Choroid plexus epithelial cell (primary cell): ENCODE data around the gene PLCB1.
A peak's percentile ranks its signal among the peaks of the same experiment; 100 is the strongest.
"Not testable (repeated sequence)": the region's sequence is repeated elsewhere in the genome, so short reads cannot be mapped to it uniquely, and the experiment has no call there.

Source experiments
- DNase-seq: peaks from one replicate; pipeline ENCODE4 v3.0.0-alpha.2; 2010; ENCODE audit warnings: low read depth
- H3K4me3 ChIP-seq: 2 replicates; pipeline ENCODE4 v1.5.1; 2011; ENCODE audit warnings: low read depth, mild to moderate bottlenecking, control low read depth, low read length, moderate library complexity
- CTCF ChIP-seq: conservative IDR thresholded peaks from 2 replicates; pipeline ENCODE4 v1.5.1; 2011; ENCODE audit warnings: low read depth, mild to moderate bottlenecking, control low read depth, inconsistent platforms, low read length, moderate library complexity

PLCB1 gene

GRCh38 chr20:8809107-8809953, 677.3 kb downstream of the PLCB1 start:
- TF ChIP-seq CTCF, result no peak
- H3K4me3 ChIP-seq, result no peak overlapping the region
- DNase-seq, result no peak

- no peak for TF ChIP-seq CTCF
- DNase-seq, result no peak
- no peak overlapping the region for H3K4me3 ChIP-seq
Observed at GRCh38 chr20:8811801-8812594, 679.9 kb downstream of the PLCB1 start.

GRCh38 chr20:8812817-8813216, 680.8 kb downstream of the PLCB1 start:
- TF ChIP-seq CTCF, result no peak
- no peak overlapping the region for H3K4me3 ChIP-seq
- no peak for DNase-seq

GRCh38 chr20:8815208-8815607, 683.1 kb downstream of the PLCB1 start:
- no peak for TF ChIP-seq CTCF
- no peak for DNase-seq

GRCh38 chr20:8829256-8829655, 697.2 kb downstream of the PLCB1 start:
- DNase-seq, result no peak
- TF ChIP-seq CTCF, result peak; percentile 34
- H3K4me3 ChIP-seq, result no peak overlapping the region

More at GRCh38 chr20:8815208-8815607, 683.1 kb downstream of the PLCB1 start:
- no peak overlapping the region for H3K4me3 ChIP-seq

- H3K4me3 ChIP-seq, DNase-seq: not testable (repeated sequence)
Observed at GRCh38 chr20:8834294-8834693, 702.2 kb downstream of the PLCB1 start.

GRCh38 chr20:8834851-8835250, 702.8 kb downstream of the PLCB1 start:
- TF ChIP-seq CTCF, result no peak
- no peak for DNase-seq
- H3K4me3 ChIP-seq, result no peak overlapping the region
